ENCODE results near the gene PYGO1.
"Not testable (repeated sequence)": the region's sequence is repeated elsewhere in the genome, so short reads cannot be mapped to it uniquely, and the experiment has no call there.

PYGO1 gene

GRCh38 chr15:55513152-55513551 is 75.0 kb downstream of the PYGO1 start:
- CTCF ChIA-PET = interaction anchor here (1.9 kb wide), 1 partner anchor 13 kb away, joined by 7 read pairs; no protein-coding TSS in a partner anchor
- Mint-ChIP-seq H3K4me1 (no peaks in the 10 kb centered on the region), H3K36me3 (no peaks in the 10 kb centered on the region)

GRCh38 chr15:55507567-55507966 is 80.6 kb downstream of the PYGO1 start:
- Mint-ChIP-seq H3K27me3 (peaks cover 12% of the 10 kb centered on the region), H3K4me3 (no peak overlapping the region), H3K36me3 (no peaks in the 10 kb centered on the region), H3K4me1 (no peaks in the 10 kb centered on the region), H3K9me3 (peaks cover 3% of the 10 kb centered on the region), H3K27ac (no peak overlapping the region)
- CTCF ChIA-PET = no interaction called here
- no peak for DNase-seq

More at GRCh38 chr15:55513152-55513551, 75.0 kb downstream of the PYGO1 start:
- Mint-ChIP-seq H3K27ac (no peak overlapping the region), H3K27me3 (peaks cover 9% of the 10 kb centered on the region), H3K4me3 (no peak overlapping the region), H3K9me3 (no peaks in the 10 kb centered on the region)
- DNase-seq = no peak

- H3K4me3 Mint-ChIP-seq, H3K27ac Mint-ChIP-seq, H3K9me3 Mint-ChIP-seq: not testable (repeated sequence)
These were observed 82.7 kb downstream of the PYGO1 start for GRCh38 chr15:55505407-55505806.

DNA sequence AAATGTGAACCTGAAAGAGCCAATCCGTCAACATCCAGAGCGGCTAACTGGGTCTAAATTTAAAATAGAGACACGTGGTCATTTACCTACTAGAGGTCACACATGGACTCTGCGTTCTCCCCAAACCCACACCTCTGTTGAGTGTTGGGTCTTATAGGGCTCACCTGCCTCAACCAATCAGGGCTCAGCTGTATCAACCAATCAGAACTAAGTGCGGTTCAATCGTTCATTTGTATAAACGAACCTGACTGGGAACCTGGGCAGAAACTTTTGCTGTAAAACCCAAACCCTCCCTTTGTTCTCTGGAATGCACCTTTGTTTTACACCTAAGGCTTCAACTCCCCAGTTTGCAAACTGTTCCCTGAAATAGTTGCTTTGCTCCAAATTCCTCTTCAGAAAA is 89.0 kb downstream of the PYGO1 start:
- H3K9me3 Mint-ChIP-seq = peaks cover 1% of the 10 kb centered on the region
- CTCF ChIA-PET = no interaction called here
- peak overlapping the region; percentile 80 for H3K4me3 Mint-ChIP-seq

More at GRCh38 chr15:55505407-55505806, 82.7 kb downstream of the PYGO1 start:
- H3K4me1 Mint-ChIP-seq, DNase-seq, H3K36me3 Mint-ChIP-seq, CTCF ChIA-PET: not testable (repeated sequence)
- H3K27me3 Mint-ChIP-seq = peaks cover 12% of the 10 kb centered on the region

DNA sequence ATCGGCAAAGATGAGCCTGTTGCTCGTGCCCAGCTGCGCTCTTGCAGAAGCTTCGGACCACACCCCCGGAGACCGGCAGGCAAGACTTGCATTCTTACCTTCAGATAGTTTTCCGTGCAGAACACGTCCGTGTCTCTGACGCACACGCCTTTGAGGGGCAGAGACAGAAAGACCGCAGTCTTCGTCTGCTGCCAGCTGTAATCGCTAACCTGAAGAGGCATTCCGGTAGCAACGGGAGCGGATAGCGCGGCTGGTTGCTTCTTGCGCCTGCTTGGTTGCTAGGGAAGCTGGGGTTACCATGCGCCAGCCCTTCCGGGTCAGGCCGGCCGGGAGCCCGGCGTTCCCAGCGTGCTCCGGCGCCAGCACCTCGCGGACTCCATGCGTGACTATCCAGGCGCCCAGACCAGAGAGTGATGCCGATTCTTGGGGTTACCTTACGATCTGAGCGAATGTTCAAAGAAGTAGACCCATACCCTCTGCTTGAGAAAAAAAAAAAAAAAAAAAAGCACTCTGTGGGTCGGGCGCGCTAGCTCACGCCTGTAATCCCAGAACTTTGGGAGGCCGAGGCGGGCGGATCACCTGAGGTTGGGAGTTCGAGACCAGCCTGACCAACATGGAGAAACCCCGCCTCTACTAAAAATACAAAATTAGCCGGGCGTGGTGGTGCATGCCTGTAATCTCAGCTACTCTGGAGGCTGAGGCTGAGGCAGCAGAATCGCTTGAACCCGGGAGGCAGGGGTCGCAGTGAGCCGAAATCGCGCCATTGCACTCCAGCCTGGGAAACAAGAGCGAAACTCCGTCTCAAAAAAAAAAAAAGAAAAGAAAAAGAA is 89.8 kb downstream of the PYGO1 start:
- DNase-seq = peak; percentile 82
- H3K27me3 Mint-ChIP-seq, CTCF ChIA-PET, H3K9me3 Mint-ChIP-seq, H3K36me3 Mint-ChIP-seq: not testable (repeated sequence)
- Mint-ChIP-seq H3K4me3 (peak overlapping the region; percentile 80), H3K4me1 (peaks cover 12% of the 10 kb centered on the region), H3K27ac (peak overlapping the region; percentile 67)

More for the DNA sequence above, 89.0 kb downstream of the PYGO1 start:
- peaks cover 11% of the 10 kb centered on the region for H3K4me1 Mint-ChIP-seq
- no peak for DNase-seq
- H3K27ac Mint-ChIP-seq = no peak overlapping the region
- H3K27me3 Mint-ChIP-seq = peaks cover 9% of the 10 kb centered on the region
- H3K36me3 Mint-ChIP-seq = peaks cover 3% of the 10 kb centered on the region

GRCh38 chr15:55496716-55497115 is 91.4 kb downstream of the PYGO1 start:
- CTCF ChIA-PET = interaction anchor here (0.8 to 1.3 kb wide), 2 partner anchors 16 to 21 kb away, joined by 3 read pairs; no protein-coding TSS in a partner anchor
- Mint-ChIP-seq H3K9me3 (no peaks in the 10 kb centered on the region), H3K4me1 (peaks cover 15% of the 10 kb centered on the region), H3K4me3 (no peak overlapping the region), H3K27ac (no peak overlapping the region), H3K36me3 (peaks cover 3% of the 10 kb centered on the region), H3K27me3 (no peaks in the 10 kb centered on the region)
- DNase-seq = no peak

DNA sequence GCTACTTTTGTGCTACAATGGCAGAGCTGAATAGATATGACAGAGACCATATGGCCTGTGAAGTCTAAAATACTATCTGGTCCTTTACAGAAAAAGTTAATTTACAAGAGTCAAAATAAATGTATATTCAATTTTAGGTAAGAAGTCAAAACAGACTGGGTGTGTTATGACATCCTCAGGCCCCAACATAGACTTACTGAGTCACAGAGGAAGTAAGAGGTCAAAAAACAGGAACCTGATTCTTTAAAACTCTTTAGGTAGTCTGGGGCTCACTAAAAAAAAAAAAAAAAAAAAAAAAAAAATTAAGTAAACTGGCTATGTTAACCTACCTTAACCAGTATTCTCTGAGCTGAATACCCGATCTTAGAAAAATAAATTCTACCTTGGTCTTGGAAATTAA is 93.2 kb downstream of the PYGO1 start:
- Mint-ChIP-seq H3K9me3 (no peaks in the 10 kb centered on the region), H3K4me3 (no peak overlapping the region), H3K27me3 (no peaks in the 10 kb centered on the region), H3K4me1 (peaks cover 15% of the 10 kb centered on the region), H3K36me3 (peaks cover 3% of the 10 kb centered on the region), H3K27ac (no peak overlapping the region)
- DNase-seq = no peak
- CTCF ChIA-PET = no interaction called here

GRCh38 chr15:55488952-55489600 is 99.1 kb downstream of the PYGO1 start:
- CTCF ChIA-PET, H3K4me3 Mint-ChIP-seq, H3K27ac Mint-ChIP-seq, H3K36me3 Mint-ChIP-seq, H3K4me1 Mint-ChIP-seq, H3K27me3 Mint-ChIP-seq, H3K9me3 Mint-ChIP-seq, DNase-seq: not testable (repeated sequence)
